ENCODE data around the gene EIF4E1B.

GRCh38 chr5:176647030-176647842 is 16.8 kb downstream of the EIF4E1B start, which contains the start of gene TSPAN17:
- no peak for TF ChIP-seq EZH2 (IDR thresholded peaks at IDR 0.05; ENCODE audit: insufficient read depth, poor library complexity, severe bottlenecking)
- TF ChIP-seq EZH2phosphoT487 (IDR thresholded peaks at IDR 0.05; ENCODE audit: insufficient read depth, low read depth): no peak

Measured in GM23248 (cell line).